Putamen (tissue), 1 donor: ENCODE measurements around the gene PARG.
A peak's percentile ranks its signal among the peaks of the same experiment; 100 is the strongest.
"Not testable (repeated sequence)": the region's sequence is repeated elsewhere in the genome, so short reads cannot be mapped to it uniquely, and the experiment has no call there.

Experiments used
- DNase-seq: peaks from one replicate; pipeline ENCODE4 v3.0.0-alpha.2; 2016; ENCODE audit warnings: low spot score

PARG gene

GRCh38 chr10:49900406-49900805, 41.4 kb downstream of the PARG start:
- not testable (repeated sequence) for DNase-seq

GRCh38 chr10:49899999-49900398, 41.8 kb downstream of the PARG start:
- DNase-seq: not testable (repeated sequence)

- not testable (repeated sequence) for DNase-seq
Measured at GRCh38 chr10:49890025-49890424, 51.8 kb downstream of the PARG start.

- not testable (repeated sequence) for DNase-seq
Measured at GRCh38 chr10:49884739-49885331, 57.0 kb downstream of the PARG start.

- not testable (repeated sequence) for DNase-seq
Measured at GRCh38 chr10:49883852-49884251, 58.0 kb downstream of the PARG start.

- DNase-seq: not testable (repeated sequence)
Measured at GRCh38 chr10:49882327-49882726, 59.5 kb downstream of the PARG start.

- not testable (repeated sequence) for DNase-seq
Measured at GRCh38 chr10:49872740-49873139, 69.1 kb downstream of the PARG start.

GRCh38 chr10:49871462-49871861, 70.4 kb downstream of the PARG start:
- not testable (repeated sequence) for DNase-seq

GRCh38 chr10:49859933-49860332, 81.9 kb downstream of the PARG start:
- not testable (repeated sequence) for DNase-seq

- not testable (repeated sequence) for DNase-seq
Measured at GRCh38 chr10:49858697-49859382, 83.0 kb downstream of the PARG start.

- DNase-seq: not testable (repeated sequence)
Measured at GRCh38 chr10:49849520-49849919, 92.3 kb downstream of the PARG start.

GRCh38 chr10:49844775-49845595, 96.8 kb downstream of the PARG start:
- no peak for DNase-seq

GRCh38 chr10:49842333-49842628, 99.5 kb downstream of the PARG start:
- DNase-seq: not testable (repeated sequence)

GRCh38 chr10:49841615-49842332, 100.1 kb downstream of the PARG start:
- peak; percentile 56 for DNase-seq

- DNase-seq: no peak
Measured at GRCh38 chr10:49837685-49838084, 104.1 kb downstream of the PARG start.

- DNase-seq: no peak
Measured at GRCh38 chr10:49837051-49837478, 104.8 kb downstream of the PARG start.

- no peak for DNase-seq
Measured at GRCh38 chr10:49834976-49835375, 106.9 kb downstream of the PARG start.

GRCh38 chr10:49834201-49834600, 107.6 kb downstream of the PARG start:
- DNase-seq: no peak

- no peak for DNase-seq
Measured at GRCh38 chr10:49833168-49833567, 108.7 kb downstream of the PARG start.

- DNase-seq: no peak
Measured at GRCh38 chr10:49831352-49832035, 110.3 kb downstream of the PARG start.

GRCh38 chr10:49830846-49831245, 111.0 kb downstream of the PARG start:
- no peak for DNase-seq

GRCh38 chr10:49830016-49830415, 111.8 kb downstream of the PARG start:
- DNase-seq: no peak
